A673 (cell line): ENCODE measurements around the gene MDN1. TPM values are rescaled to one million over a fixed set of nuclear protein-coding genes. Genes with fewer than 3 reads are reported as not detected.

Experiments used
- Bru-seq: library from RNA; stranded (reverse); fragments of 400-500 nt; gene quantifications from one replicate; lab custom pipeline; 2021; lab: Mats Ljungman, UMichigan
- BruChase-seq, 2 experiments: library from RNA; stranded (reverse); fragments of 400-500 nt; gene quantifications; one replicate each; lab custom pipeline; 2021; lab: Mats Ljungman, UMichigan
- BruUV-seq: library from RNA; stranded (reverse); fragments of 400-500 nt; replicated peaks from 2 replicates; lab custom pipeline; 2021; lab: Mats Ljungman, UMichigan
- CTCF ChIA-PET: fragments of 300-600 bp; sonication (Branson Sonifier 250); formaldehyde crosslinking; loops from one replicate; lab custom pipeline; 2022; ENCODE audit warnings: antibody characterized with exemption; lab: Charles Lee
- POLR2A ChIA-PET: fragments of 300-600 bp; sonication (Branson Sonifier 250); formaldehyde crosslinking; loops from one replicate; lab custom pipeline; 2022; ENCODE audit warnings: antibody characterized with exemption; ENCODE audit not compliant: low non-redundant PET; lab: Charles Lee
- DNase-seq: peaks from one replicate; pipeline ENCODE4 v3.0.0-alpha.2; 2015; ENCODE audit warnings: low spot score
- H3K27ac ChIP-seq: fragments of 200-600 bp; sonication (generic); 2 replicates; pipeline ENCODE4 v1.5.1; 2016; ENCODE audit warnings: mixed run types, low read depth, mild to moderate bottlenecking, mixed read lengths, antibody characterized with exemption, low read length; ENCODE audit not compliant: poor library complexity, severe bottlenecking
- H3K27me3 ChIP-seq: fragments of 200-600 bp; sonication (generic); replicated peaks from 2 replicates; pipeline ENCODE4 v1.6.1; 2017; ENCODE audit warnings: mixed run types, low read depth, mild to moderate bottlenecking, mixed read lengths, antibody characterized with exemption, low read length; ENCODE audit not compliant: insufficient read depth, poor library complexity
- H3K36me3 ChIP-seq: fragments of 200-600 bp; sonication (generic); 2 replicates; pipeline ENCODE4 v1.6.1; 2016; ENCODE audit warnings: mixed run types, mild to moderate bottlenecking, mixed read lengths, antibody characterized with exemption, low read length; ENCODE audit not compliant: insufficient read depth, poor library complexity, severe bottlenecking
- H3K4me1 ChIP-seq: fragments of 200-600 bp; sonication (generic); 2 replicates; pipeline ENCODE4 v1.6.1; 2017; ENCODE audit warnings: mixed run types, mild to moderate bottlenecking, mixed read lengths, antibody characterized with exemption, low read length; ENCODE audit not compliant: insufficient read depth, poor library complexity, severe bottlenecking
- H3K4me3 ChIP-seq: fragments of 200-600 bp; sonication (generic); 2 replicates; pipeline ENCODE4 v1.5.1; 2016; ENCODE audit warnings: low read depth, mixed run types, mild to moderate bottlenecking, mixed read lengths, low read length; ENCODE audit not compliant: poor library complexity, severe bottlenecking
- H3K9me3 ChIP-seq: fragments of 200-600 bp; sonication (generic); 2 replicates; pipeline ENCODE4 v1.6.1; 2016; ENCODE audit warnings: mixed run types, low read depth, mild to moderate bottlenecking, mixed read lengths, antibody characterized with exemption, low read length; ENCODE audit not compliant: poor library complexity, severe bottlenecking
- CTCF ChIP-seq: fragments of 300-800, 200-600 bp; sonication (generic); conservative IDR thresholded peaks from 2 replicates; pipeline ENCODE4 v1.5.1; 2017; ENCODE audit warnings: low read depth, mild to moderate bottlenecking, antibody characterized with exemption, low read length, moderate library complexity, mixed read lengths
- EZH2 ChIP-seq: fragments of 200-600 bp; sonication (generic); IDR thresholded peaks from 2 replicates; pipeline ENCODE4 v1.6.1; 2017; ENCODE audit warnings: borderline replicate concordance, low read depth, mild to moderate bottlenecking, mixed read lengths, antibody characterized with exemption, low read length; ENCODE audit not compliant: poor library complexity, severe bottlenecking
- intact Hi-C: fragments of 100-400 bp; cut with micrococcal nuclease; formaldehyde crosslinking; loops from one replicate; pipeline ENCODE4 v1.10.0; 2022; ENCODE audit not compliant: unreplicated experiment
- long read RNA-seq: library from polyadenylated mRNA; stranded (forward); transcript quantifications from one replicate; pipeline ENCODE4 v2.0.0, GENCODE V29; 2022
- total RNA-seq: library from RNA; stranded (reverse); gene quantifications from 2 replicates; pipeline ENCODE4 v1.2.3, GENCODE V29; 2021

The MDN1 gene
- total RNA-seq (61.2 and 64.4 TPM in 2 replicates), Bru-seq, nascent RNA (percentile 86 among the genes with signal in this experiment), BruChase-seq, experiment 1, labeled RNA remaining after a 2-hour chase (percentile 87 among the genes with signal in this experiment), BruChase-seq, experiment 2, labeled RNA remaining after a 6-hour chase (percentile 91 among the genes with signal in this experiment)
- long read RNA-seq, partial matches to known transcripts, result 18 of 38 reads
- long read RNA-seq, other reads (novel, unspliced or antisense), result 20 of 38 reads

- peak within 1 kb of the TSS; percentile 85 for H3K27ac ChIP-seq
- no peaks in the 10 kb centered on the region for H3K9me3 ChIP-seq
- DNase-seq, result peak; percentile 98
- TSS peak; percentile 53 for BruUV-seq
- TF ChIP-seq CTCF (no peak), EZH2 (no peak)
- no peaks in the 10 kb centered on the region for H3K4me1 ChIP-seq
- no peaks in the 10 kb centered on the region for H3K36me3 ChIP-seq
- no peaks in the 10 kb centered on the region for H3K27me3 ChIP-seq
- CTCF ChIA-PET, result no interaction called here
- H3K4me3 ChIP-seq, result peak within 1 kb of the TSS; percentile 77
- POLR2A ChIA-PET, result interaction anchor here (0.6 to 1.6 kb wide), 2 partner anchors 10 to 80 kb away, joined by 3 to 6 read pairs; partner anchors contain the start of gene CASP8AP2
- intact Hi-C loops, result no loop called here
Measured at GRCh38 chr6:89819336-89820130, at the start of gene MDN1. TSS of gene MDN1 (minus strand) at chr6:89819794. CDS start at chr6:89819607, 187 bp downstream.

GRCh38 chr6:89866024-89866678, 46.6 kb upstream of the MDN1 start:
- no peak for TF ChIP-seq EZH2
- TF ChIP-seq CTCF, result no peak
- Histone ChIP-seq H3K4me3 (no peak overlapping the region), H3K36me3 (peaks cover 75% of the 10 kb centered on the region), H3K4me1 (no peaks in the 10 kb centered on the region), H3K27ac (no peak overlapping the region), H3K27me3 (no peaks in the 10 kb centered on the region), H3K9me3 (no peaks in the 10 kb centered on the region)
- POLR2A ChIA-PET, result no interaction called here
- DNase-seq, result no peak
- no TSS peak for BruUV-seq
- CTCF ChIA-PET, result no interaction called here
- intact Hi-C loops, result no loop called here

- CTCF ChIA-PET, result no interaction called here
- no peaks in the 10 kb centered on the region for H3K9me3 ChIP-seq
- intact Hi-C loops, result no loop called here
- H3K27ac ChIP-seq, result no peak overlapping the region
- BruUV-seq, result no TSS peak
- H3K36me3 ChIP-seq, result peaks cover 78% of the 10 kb centered on the region
- no peak for DNase-seq
- no peak overlapping the region for H3K4me3 ChIP-seq
- POLR2A ChIA-PET, result no interaction called here
- H3K27me3 ChIP-seq, result no peaks in the 10 kb centered on the region
- no peak for TF ChIP-seq EZH2
- TF ChIP-seq CTCF, result no peak
- H3K4me1 ChIP-seq, result no peaks in the 10 kb centered on the region
Measured at GRCh38 chr6:89862698-89863097, 43.1 kb upstream of the MDN1 start.
